HL-60 (cell line): ENCODE data around the gene CORIN.
"Not testable (repeated sequence)": the region's sequence is repeated elsewhere in the genome, so short reads cannot be mapped to it uniquely, and the experiment has no call there.

Experiments
- DNase-seq, 2 experiments: peaks; one replicate each; pipeline ENCODE4 v3.0.0-alpha.2; 2010 to 2020; ENCODE audit warnings: low read depth in 1 of 2, low spot score in 1 of 2
- H3K27ac ChIP-seq: fragments of 250-450 bp; sonication (Bioruptor Pico); replicated peaks from 2 replicates; pipeline ENCODE4 v1.5.1; 2020; ENCODE audit warnings: mild to moderate bottlenecking, moderate library complexity
- H3K27me3 ChIP-seq: fragments of 250-450 bp; sonication (Bioruptor Pico); 2 replicates; pipeline ENCODE4 v1.5.1; 2021; ENCODE audit warnings: mild to moderate bottlenecking, moderate library complexity; ENCODE audit not compliant: insufficient read depth, poor library complexity, severe bottlenecking
- H3K4me3 ChIP-seq: replicated peaks from 2 replicates; pipeline ENCODE4 v1.5.1; 2011; ENCODE audit warnings: mild to moderate bottlenecking, control low read depth, low read length; ENCODE audit not compliant: insufficient read depth
- CTCF ChIP-seq: IDR thresholded peaks from one replicate; pipeline ENCODE4 v1.5.1; 2011; ENCODE audit warnings: low read length, control low read depth, inconsistent platforms; ENCODE audit not compliant: insufficient read depth
- GABPA ChIP-seq: IDR thresholded peaks from 2 replicates; pipeline ENCODE4 v1.6.1; 2012; ENCODE audit warnings: low read depth
- POLR2AphosphoS5 ChIP-seq: IDR thresholded peaks from 2 replicates; pipeline ENCODE4 v1.6.1; 2012; ENCODE audit warnings: low read depth
- REST ChIP-seq: IDR thresholded peaks from 2 replicates; pipeline ENCODE4 v1.6.1; 2012; ENCODE audit warnings: low read depth; ENCODE audit not compliant: insufficient replicate concordance
- SPI1 ChIP-seq: IDR thresholded peaks from 2 replicates; pipeline ENCODE4 v1.6.1; 2012; ENCODE audit warnings: low read depth, mild to moderate bottlenecking, borderline replicate concordance

CORIN gene

GRCh38 chr4:47694322-47694721 lies 143.5 kb downstream of the CORIN start:
- no peak for DNase-seq
- no peak overlapping the region for H3K27ac ChIP-seq
- H3K4me3 ChIP-seq: no peak overlapping the region

GRCh38 chr4:47692691-47693090 lies 145.2 kb downstream of the CORIN start:
- H3K27me3 ChIP-seq: no peaks in the 10 kb centered on the region
- TF ChIP-seq POLR2AphosphoS5: no peak
- no peak for TF ChIP-seq SPI1
- TF ChIP-seq REST: no peak
- TF ChIP-seq CTCF: no peak
- TF ChIP-seq GABPA: no peak
- H3K4me3 ChIP-seq: no peak overlapping the region
- H3K27ac ChIP-seq: no peak overlapping the region
- DNase-seq: no peak

More at GRCh38 chr4:47694322-47694721, 143.5 kb downstream of the CORIN start:
- no peaks in the 10 kb centered on the region for H3K27me3 ChIP-seq
- no peak for TF ChIP-seq GABPA
- TF ChIP-seq POLR2AphosphoS5: no peak
- TF ChIP-seq REST: no peak

- not testable (repeated sequence) for DNase-seq, H3K27me3 ChIP-seq
Measured at GRCh38 chr4:47691757-47692383, 146.0 kb downstream of the CORIN start.

GRCh38 chr4:47690611-47691010 lies 147.3 kb downstream of the CORIN start:
- Histone ChIP-seq H3K27ac (no peak overlapping the region), H3K4me3 (no peak overlapping the region), H3K27me3 (no peaks in the 10 kb centered on the region)
- TF ChIP-seq REST (no peak), SPI1 (no peak), GABPA (no peak), POLR2AphosphoS5 (no peak), CTCF (no peak)
- no peak for DNase-seq

More at GRCh38 chr4:47691757-47692383, 146.0 kb downstream of the CORIN start:
- H3K4me3 ChIP-seq, H3K27ac ChIP-seq: not testable (repeated sequence)
